HG03565 (cell line): ENCODE data around the gene PYGO2.
"Not testable (repeated sequence)": the region's sequence is repeated elsewhere in the genome, so short reads cannot be mapped to it uniquely, and the experiment has no call there.

Experiments used
- ATAC-seq: cut with Tn5 transposase; IDR thresholded peaks from one replicate; pipeline ENCODE4 v1.9.1; 2021; ENCODE audit warnings: mild to moderate bottlenecking, moderate library complexity; ENCODE audit not compliant: unreplicated experiment

Gene PYGO2

GRCh38 chr1:155000726-155001424, 39.3 kb upstream of the PYGO2 start:
- no peak for ATAC-seq

- ATAC-seq, result no peak
Measured at GRCh38 chr1:155000411-155000725, 38.8 kb upstream of the PYGO2 start.

DNA sequence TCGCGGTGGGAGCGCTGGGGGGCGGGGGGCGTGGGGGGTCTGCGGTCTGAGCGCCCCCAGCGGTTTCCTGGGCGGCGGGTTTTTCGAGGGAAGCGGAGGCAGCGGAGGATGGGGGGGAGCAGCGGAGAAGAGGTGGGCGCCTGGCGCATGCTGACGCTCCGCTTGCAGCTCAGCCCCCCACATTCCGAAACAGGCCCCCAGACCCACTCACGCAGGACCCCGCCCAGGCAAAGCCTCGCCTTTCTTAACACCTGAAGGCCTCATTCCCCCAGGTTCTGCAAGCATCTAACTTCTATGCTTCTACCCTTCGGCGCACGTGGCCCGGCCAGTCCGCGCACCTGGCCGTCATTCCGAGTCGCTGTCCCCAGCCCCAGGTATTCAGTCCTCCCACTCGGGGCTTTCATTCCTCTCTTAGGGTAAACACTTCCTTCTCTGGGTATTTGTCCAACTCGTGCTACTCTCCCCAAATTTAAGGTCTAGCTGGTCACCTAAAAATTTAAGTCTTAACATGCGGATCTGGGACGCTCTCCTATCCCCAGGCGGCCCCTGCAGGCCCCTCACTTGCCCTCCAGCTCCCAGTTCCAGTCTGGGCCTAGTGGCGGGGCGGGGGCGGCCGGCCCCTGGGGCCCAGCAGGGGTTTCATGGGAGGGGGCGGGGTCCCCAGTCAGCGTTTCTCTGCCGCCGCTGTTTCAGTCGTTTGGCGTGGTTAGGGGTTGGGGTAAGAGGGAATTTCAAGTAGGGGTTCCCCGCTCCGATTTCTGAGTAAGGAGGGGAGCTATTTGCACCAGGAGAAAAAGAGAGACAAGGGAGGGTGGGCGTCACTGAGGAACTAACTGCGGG, 38.2 kb upstream of the PYGO2 start:
- no peak for ATAC-seq

- ATAC-seq, result no peak
Measured at GRCh38 chr1:154998818-154999570, 37.4 kb upstream of the PYGO2 start.

DNA sequence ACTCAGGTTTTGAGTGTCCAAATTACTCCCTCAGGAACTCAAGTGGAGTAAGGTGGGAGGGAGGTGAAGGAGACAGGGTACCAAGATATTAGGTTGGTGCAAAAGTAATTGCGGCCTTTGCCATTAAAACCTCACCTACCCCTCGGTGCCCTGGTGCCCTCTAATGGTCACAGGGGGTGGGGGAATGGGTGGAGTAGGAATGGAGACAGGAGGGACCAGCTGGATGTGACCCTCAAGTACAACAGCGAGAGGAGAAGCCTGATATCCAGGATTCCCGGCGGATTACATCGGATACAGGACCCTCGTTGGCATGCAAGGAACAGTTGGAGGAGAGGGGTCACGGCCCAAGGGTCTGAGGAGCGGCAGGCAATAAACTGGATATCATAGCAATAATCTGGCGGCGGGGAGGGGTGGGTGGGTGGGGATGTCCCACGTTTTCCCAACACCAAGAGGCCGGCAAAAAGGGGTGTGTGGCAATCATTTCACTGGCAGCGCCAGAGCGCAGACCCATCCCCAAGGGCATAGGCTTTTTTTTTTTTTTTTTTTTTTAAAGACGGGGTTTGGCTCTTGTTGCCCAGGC, 36.7 kb upstream of the PYGO2 start:
- no peak for ATAC-seq

GRCh38 chr1:154996966-154997701, 35.6 kb upstream of the PYGO2 start:
- ATAC-seq, result no peak

GRCh38 chr1:154995301-154995983, 33.9 kb upstream of the PYGO2 start:
- not testable (repeated sequence) for ATAC-seq

- ATAC-seq, result no peak
Measured at GRCh38 chr1:154994591-154994990, 33.0 kb upstream of the PYGO2 start.

- ATAC-seq, result no peak
Measured at GRCh38 chr1:154994269-154994587, 32.6 kb upstream of the PYGO2 start.

- ATAC-seq, result no peak
Measured at GRCh38 chr1:154993572-154994268, 32.1 kb upstream of the PYGO2 start, which contains the start of gene LENEP. TSS of gene LENEP (plus strand) at chr1:154993586. CDS start at chr1:154993608, 22 bp downstream.

DNA sequence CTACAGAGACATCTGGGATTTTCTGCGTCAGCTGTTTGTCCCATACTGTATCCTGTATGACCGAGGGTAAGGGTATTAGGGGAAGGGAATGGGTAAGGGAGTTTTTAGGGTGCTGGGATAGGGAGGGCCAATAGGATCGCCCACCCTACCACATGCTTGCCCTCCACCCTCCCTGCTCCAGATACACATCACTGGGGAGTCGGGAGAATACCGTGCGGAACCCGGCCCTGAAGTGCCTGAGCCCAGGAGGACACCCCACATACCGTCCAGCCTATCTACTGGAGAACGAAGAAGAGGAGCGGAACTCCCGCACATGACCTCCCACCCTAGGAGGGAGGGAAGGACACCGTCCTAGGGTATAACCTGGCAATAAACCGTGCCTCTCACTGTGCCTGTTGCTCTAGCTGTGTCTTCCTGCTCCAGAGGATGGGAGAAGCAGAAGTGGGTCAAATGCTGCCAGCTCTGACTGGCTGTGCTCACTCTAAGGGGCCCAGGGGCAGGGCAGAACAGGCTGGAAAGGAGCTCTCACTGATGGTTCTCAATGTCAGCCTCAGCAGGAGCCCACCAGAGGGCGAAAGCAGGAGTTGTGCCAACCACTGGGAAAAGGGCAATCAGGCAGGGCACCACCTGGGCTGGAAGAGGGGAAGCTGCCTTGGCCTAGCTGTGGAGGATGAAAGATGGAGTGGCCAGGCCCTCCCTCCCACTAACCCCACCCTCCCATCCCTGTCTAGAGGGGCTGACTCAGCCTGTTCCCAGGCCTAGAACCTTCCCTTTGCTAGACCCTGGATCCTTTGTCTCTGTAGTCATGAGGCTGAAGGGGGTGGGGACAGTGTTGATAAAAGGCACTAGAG, 31.4 kb upstream of the PYGO2 start:
- no peak for ATAC-seq

- no peak for ATAC-seq
Measured at GRCh38 chr1:154990276-154990675, 28.7 kb upstream of the PYGO2 start.

DNA sequence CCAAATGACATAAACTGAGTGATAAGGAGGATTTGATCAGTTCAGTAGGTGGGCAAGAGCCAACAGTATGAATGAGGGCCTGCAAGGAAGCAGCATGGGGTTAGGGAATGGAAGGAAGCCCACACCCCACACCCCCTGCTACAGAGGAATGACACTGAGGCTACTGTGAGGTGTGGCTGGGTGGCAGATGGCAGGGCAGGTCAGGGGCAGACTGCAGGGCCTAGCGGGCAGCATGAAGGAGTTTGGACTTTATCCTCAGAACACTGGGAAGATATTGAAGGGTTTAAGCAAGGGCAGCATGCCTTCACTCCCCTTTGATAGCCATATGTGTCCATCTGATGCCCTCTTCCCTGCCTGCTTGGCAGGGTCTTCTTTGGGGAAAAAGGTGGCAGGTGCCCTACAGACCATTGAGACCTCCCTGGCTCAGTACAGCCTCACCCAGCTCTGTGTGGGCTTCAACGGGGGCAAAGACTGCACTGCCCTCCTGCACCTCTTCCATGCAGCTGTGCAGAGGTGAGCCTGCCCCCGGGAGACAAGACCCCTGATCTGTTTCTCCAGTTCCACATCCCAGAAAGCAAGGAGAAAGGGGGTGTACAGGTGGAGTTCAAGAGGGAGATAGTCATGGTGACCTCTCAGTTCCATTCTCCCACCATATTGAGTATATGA, 27.7 kb upstream of the PYGO2 start:
- no peak for ATAC-seq

DNA sequence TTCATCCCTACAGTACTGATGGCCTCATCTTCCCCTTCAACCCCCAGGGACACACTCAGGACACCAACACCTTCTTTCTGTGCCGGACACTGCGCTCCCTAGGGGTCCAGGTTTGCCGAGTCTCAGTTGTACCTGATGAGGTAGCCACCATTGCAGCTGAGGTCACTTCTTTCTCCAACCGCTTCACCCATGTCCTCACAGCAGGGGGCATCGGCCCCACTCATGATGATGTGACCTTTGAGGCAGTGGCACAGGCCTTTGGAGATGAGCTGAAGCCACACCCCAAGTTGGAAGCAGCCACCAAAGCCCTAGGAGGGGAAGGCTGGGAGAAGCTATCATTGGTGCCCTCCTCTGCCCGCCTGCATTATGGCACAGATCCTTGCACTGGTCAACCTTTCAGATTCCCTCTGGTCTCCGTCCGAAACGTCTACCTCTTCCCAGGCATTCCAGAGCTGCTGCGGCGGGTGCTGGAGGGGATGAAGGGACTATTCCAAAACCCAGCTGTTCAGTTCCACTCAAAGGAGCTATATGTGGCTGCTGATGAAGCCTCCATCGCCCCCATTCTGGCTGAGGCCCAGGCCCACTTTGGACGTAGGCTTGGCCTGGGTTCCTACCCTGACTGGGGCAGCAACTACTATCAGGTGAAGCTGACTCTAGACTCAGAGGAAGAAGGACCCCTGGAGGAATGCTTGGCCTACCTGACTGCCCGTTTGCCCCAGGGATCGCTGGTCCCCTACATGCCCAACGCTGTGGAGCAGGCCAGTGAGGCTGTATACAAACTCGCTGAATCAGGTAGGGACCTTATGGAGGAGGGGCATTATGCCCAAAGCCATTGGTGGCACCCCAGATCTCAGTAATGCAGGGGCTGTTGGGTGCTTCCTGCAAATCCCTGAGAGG, 26.7 kb upstream of the PYGO2 start:
- no peak for ATAC-seq

GRCh38 chr1:154987326-154987725, 25.7 kb upstream of the PYGO2 start:
- no peak for ATAC-seq

- ATAC-seq, result not testable (repeated sequence)
Measured at GRCh38 chr1:154986736-154987135, 25.2 kb upstream of the PYGO2 start.
